ENCODE measurements around the gene AP3B1. TPM values are rescaled to one million over a fixed set of nuclear protein-coding genes. Genes with fewer than 3 reads are reported as not detected.

The AP3B1 gene
- total RNA-seq, 1 experiment from 2014 or later, result 50.3 TPM

- Mint-ChIP-seq H3K36me3 (no peaks in the 10 kb centered on the region), H3K9me3 (no peaks in the 10 kb centered on the region), H3K4me3 (no peak overlapping the region), H3K4me1 (no peaks in the 10 kb centered on the region), H3K27ac (no peak overlapping the region), H3K27me3 (ENCODE audit: low read depth) (peaks cover 15% of the 10 kb centered on the region)
- ChIA-PET CTCF (no interaction called here), POLR2A (no interaction called here)
- DNase-seq (ENCODE audit: low spot score), result no peak
- ATAC-seq, result no peak
- TF ChIP-seq E2F4 (CRISPR knock-in tag; IDR thresholded peaks at IDR 0.05; ENCODE audit: borderline replicate concordance, low read depth) (no peak), RORB (CRISPR knock-in tag; IDR thresholded peaks at IDR 0.05) (no peak)
These were observed 288.0 kb downstream of the AP3B1 start for GRCh38 chr5:78006449-78006848.

GRCh38 chr5:78005021-78005785 is 289.3 kb downstream of the AP3B1 start:
- Mint-ChIP-seq H3K9me3 (no peaks in the 10 kb centered on the region), H3K27me3 (ENCODE audit: low read depth) (peaks cover 4% of the 10 kb centered on the region), H3K36me3 (no peaks in the 10 kb centered on the region), H3K4me3 (no peak overlapping the region), H3K27ac (no peak overlapping the region), H3K4me1 (no peaks in the 10 kb centered on the region)
- ATAC-seq (no peak), DNase-seq (ENCODE audit: low spot score) (no peak)
- CTCF ChIA-PET, result no interaction called here
- POLR2A ChIA-PET, result no interaction called here
- TF ChIP-seq ZSCAN18 (CRISPR knock-in tag; IDR thresholded peaks at IDR 0.05), result no peak
- no peak for TF ChIP-seq SMAD3 (CRISPR knock-in tag; IDR thresholded peaks at IDR 0.05; ENCODE audit: borderline replicate concordance)
- no peak for TF ChIP-seq SP1 (CRISPR knock-in tag; conservative IDR thresholded peaks at IDR 0.05)
- no peak for TF ChIP-seq ELF4 (CRISPR knock-in tag; IDR thresholded peaks at IDR 0.05; ENCODE audit: low read depth)
- no peak for TF ChIP-seq ZNF425 (CRISPR knock-in tag; conservative IDR thresholded peaks at IDR 0.05)
- TF ChIP-seq SMAD4 (CRISPR knock-in tag; IDR thresholded peaks at IDR 0.05), result no peak
- no peak for TF ChIP-seq NR1H2 (CRISPR knock-in tag; IDR thresholded peaks at IDR 0.05)
- TF ChIP-seq ATF6 (CRISPR knock-in tag; IDR thresholded peaks at IDR 0.05), result no peak
- no peak for TF ChIP-seq JUN (CRISPR knock-in tag; IDR thresholded peaks at IDR 0.05)
- TF ChIP-seq NFATC4 (CRISPR knock-in tag; IDR thresholded peaks at IDR 0.05), result no peak
- no peak for TF ChIP-seq HMGXB4 (CRISPR knock-in tag; IDR thresholded peaks at IDR 0.05)
- no peak for TF ChIP-seq IRF1 (CRISPR knock-in tag; IDR thresholded peaks at IDR 0.05)
- TF ChIP-seq ZMAT4 (CRISPR knock-in tag; IDR thresholded peaks at IDR 0.05), result no peak
- TF ChIP-seq ZNF138 (CRISPR knock-in tag; conservative IDR thresholded peaks at IDR 0.05), result no peak
- no peak for TF ChIP-seq ATF2 (CRISPR knock-in tag; IDR thresholded peaks at IDR 0.05; ENCODE audit: borderline replicate concordance, low read depth)
- no peak for TF ChIP-seq TP53 (CRISPR knock-in tag; IDR thresholded peaks at IDR 0.05)
- TF ChIP-seq E2F1 (CRISPR knock-in tag; IDR thresholded peaks at IDR 0.05), result no peak
- no peak for TF ChIP-seq CDX4 (CRISPR knock-in tag; IDR thresholded peaks at IDR 0.05; ENCODE audit: borderline replicate concordance)
